Stimulated activated naive CD8-positive, alpha-beta T cell treated with anti-CD3 and anti-CD28 coated beads, Interleukin-15, Interleukin-2, amounts not matched to agents 100 ng/mL and 50 ng/mL, for 24 hours (primary cell): ENCODE measurements around the gene CDKN2D.
"Not testable (repeated sequence)": the region's sequence is repeated elsewhere in the genome, so short reads cannot be mapped to it uniquely, and the experiment has no call there.

Source experiments
- H3K27ac Mint-ChIP-seq: one replicate; pipeline ENCODE4 v1.8.0; 2021; ENCODE audit warnings: mild to moderate bottlenecking, mixed read lengths
- H3K27me3 Mint-ChIP-seq: one replicate; pipeline ENCODE4 v1.8.0; 2021; ENCODE audit warnings: mixed read lengths
- H3K36me3 Mint-ChIP-seq: one replicate; pipeline ENCODE4 v1.8.0; 2021; ENCODE audit warnings: low read depth, mixed read lengths
- H3K4me1 Mint-ChIP-seq: one replicate; pipeline ENCODE4 v1.8.0; 2021; ENCODE audit warnings: low read depth, mixed read lengths
- H3K4me3 Mint-ChIP-seq: one replicate; pipeline ENCODE4 v1.8.0; 2021; ENCODE audit warnings: mild to moderate bottlenecking, mixed read lengths
- H3K9me3 Mint-ChIP-seq: one replicate; pipeline ENCODE4 v1.8.0; 2021; ENCODE audit warnings: mixed read lengths

The CDKN2D gene

DNA sequence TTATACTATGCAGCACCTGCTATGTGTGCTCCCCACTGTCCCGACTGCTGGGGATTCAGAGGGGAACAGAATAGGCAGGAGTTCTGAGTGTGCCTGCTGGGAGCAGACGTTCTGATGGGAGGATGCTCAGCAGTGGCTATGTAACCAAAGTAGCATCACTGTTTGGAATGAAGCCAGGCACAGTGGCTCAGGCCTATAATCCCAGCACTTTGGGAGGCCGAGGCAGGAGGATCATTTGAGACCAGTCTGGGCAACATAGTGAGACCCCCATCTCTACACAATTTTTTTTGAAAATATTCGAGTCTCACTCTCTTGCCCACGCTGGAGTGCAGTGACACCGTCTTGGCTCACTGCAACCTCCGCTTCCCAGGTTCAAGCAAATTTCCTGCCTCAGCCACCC, 19.0 kb downstream of the CDKN2D start:
- no peaks in the 10 kb centered on the region for H3K27me3 Mint-ChIP-seq
- H3K4me1 Mint-ChIP-seq, result peaks cover 44% of the 10 kb centered on the region
- no peak overlapping the region for H3K27ac Mint-ChIP-seq
- H3K36me3 Mint-ChIP-seq, result peaks cover 40% of the 10 kb centered on the region
- H3K9me3 Mint-ChIP-seq, result no peaks in the 10 kb centered on the region
- H3K4me3 Mint-ChIP-seq, result no peak overlapping the region

DNA sequence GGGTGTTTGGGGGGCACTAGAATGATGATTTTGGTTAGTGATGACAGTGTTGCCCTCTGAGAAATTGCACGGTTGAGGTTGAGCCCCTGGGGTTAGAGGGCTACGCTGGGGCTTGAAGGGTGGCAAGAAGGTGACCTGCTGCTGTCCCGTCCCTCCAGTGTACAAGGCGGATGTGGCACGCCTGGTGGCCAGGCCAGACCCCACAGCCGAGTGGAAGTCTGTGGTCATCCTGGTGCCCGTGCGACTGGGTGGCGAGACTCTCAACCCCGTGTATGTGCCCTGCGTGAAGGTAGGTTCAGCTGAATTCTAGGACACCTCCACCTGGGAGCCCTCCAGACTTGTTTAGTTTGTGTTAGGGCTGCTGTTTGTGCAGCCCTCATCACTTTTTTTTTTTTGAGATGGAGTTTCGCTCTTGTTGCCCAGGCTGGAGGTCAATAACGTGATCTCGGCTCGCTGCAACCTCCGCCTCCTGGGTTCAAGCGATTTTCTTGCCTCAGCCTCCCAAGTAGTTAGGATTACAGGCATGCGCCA, 20.0 kb downstream of the CDKN2D start:
- no peak overlapping the region for H3K4me3 Mint-ChIP-seq
- peaks cover 40% of the 10 kb centered on the region for H3K4me1 Mint-ChIP-seq
- no peak overlapping the region for H3K27ac Mint-ChIP-seq

DNA sequence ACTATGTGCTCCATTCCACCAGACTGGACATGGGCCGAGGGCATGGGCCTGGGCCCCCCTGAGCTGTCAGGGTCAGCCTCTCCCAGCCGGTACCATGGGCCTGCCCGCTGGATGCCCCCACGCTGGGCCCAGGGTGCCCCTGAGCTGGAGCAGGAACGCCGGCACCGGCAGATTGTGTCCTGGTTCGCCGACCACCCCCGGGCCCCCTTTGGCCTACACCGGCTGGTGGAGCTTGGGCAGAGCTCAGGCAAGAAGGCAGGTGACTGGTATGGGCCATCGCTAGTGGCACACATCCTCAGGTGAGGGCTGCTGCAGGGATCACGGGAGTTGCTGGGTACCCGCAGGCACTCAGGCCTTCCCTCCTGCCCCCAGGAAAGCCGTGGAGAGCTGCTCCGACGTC, 22.0 kb downstream of the CDKN2D start:
- Mint-ChIP-seq H3K27ac (no peak overlapping the region), H3K36me3 (peaks cover 12% of the 10 kb centered on the region)

More for the DNA sequence above, 20.0 kb downstream of the CDKN2D start:
- H3K9me3 Mint-ChIP-seq, result no peaks in the 10 kb centered on the region
- H3K27me3 Mint-ChIP-seq, result no peaks in the 10 kb centered on the region
- peaks cover 31% of the 10 kb centered on the region for H3K36me3 Mint-ChIP-seq

DNA sequence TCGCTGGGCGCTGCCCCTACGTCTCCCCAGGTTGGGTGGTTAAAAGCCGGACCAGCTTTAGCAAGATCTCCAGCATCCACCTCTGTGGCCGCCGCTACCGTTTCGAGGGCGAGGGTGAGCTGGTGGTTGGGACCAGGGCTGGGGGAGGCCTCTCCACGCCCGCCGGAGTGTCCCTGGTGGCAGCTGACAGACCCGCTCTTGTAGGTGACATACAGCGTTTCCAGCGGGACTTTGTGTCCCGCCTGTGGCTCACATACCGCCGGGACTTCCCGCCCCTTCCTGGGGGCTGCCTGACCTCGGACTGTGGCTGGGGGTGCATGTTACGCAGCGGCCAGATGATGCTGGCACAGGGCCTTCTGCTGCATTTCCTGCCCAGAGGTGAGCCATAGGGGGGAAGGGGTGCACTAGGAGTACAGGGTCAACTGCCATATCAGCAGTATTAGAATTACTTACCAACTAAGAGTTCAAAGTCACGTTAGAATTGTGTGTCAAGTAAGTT, 24.0 kb downstream of the CDKN2D start:
- Mint-ChIP-seq H3K27ac (peak overlapping the region; percentile 62), H3K9me3 (no peaks in the 10 kb centered on the region), H3K4me1 (peaks cover 10% of the 10 kb centered on the region), H3K36me3 (peaks cover 9% of the 10 kb centered on the region), H3K27me3 (peaks cover 4% of the 10 kb centered on the region), H3K4me3 (peak overlapping the region; percentile 87)

More for the DNA sequence above, 22.0 kb downstream of the CDKN2D start:
- H3K27me3 Mint-ChIP-seq, result no peaks in the 10 kb centered on the region
- no peak overlapping the region for H3K4me3 Mint-ChIP-seq
- H3K9me3 Mint-ChIP-seq, result no peaks in the 10 kb centered on the region
- peaks cover 20% of the 10 kb centered on the region for H3K4me1 Mint-ChIP-seq

DNA sequence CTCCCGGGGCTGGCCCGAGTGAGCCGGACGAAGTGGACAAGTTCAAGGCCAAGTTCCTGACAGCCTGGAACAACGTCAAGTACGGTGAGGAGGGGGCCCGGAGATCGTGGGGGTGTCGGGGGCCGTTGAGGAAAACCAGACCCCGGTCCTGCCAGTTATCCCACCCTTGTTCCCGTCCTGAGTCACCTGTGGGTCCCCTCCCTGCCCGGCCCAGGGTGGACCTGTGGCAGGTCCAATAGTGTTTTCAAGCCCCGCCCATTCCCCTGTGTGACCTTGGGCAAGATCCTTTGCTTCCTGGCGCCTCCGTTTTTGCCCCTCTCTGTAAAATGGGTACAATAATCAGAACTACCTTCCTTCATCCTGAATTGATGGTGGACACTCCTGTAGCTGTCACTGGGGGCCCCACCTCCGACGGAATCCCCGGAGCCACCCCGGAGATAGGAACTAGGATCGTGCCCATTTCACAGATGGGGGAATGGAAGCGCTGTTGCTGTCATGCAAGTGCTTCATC, 24.5 kb downstream of the CDKN2D start:
- Mint-ChIP-seq H3K9me3 (no peaks in the 10 kb centered on the region), H3K27ac (peak overlapping the region; percentile 62), H3K36me3 (peaks cover 9% of the 10 kb centered on the region), H3K4me3 (peak overlapping the region; percentile 87), H3K4me1 (peaks cover 10% of the 10 kb centered on the region), H3K27me3 (peaks cover 6% of the 10 kb centered on the region)

DNA sequence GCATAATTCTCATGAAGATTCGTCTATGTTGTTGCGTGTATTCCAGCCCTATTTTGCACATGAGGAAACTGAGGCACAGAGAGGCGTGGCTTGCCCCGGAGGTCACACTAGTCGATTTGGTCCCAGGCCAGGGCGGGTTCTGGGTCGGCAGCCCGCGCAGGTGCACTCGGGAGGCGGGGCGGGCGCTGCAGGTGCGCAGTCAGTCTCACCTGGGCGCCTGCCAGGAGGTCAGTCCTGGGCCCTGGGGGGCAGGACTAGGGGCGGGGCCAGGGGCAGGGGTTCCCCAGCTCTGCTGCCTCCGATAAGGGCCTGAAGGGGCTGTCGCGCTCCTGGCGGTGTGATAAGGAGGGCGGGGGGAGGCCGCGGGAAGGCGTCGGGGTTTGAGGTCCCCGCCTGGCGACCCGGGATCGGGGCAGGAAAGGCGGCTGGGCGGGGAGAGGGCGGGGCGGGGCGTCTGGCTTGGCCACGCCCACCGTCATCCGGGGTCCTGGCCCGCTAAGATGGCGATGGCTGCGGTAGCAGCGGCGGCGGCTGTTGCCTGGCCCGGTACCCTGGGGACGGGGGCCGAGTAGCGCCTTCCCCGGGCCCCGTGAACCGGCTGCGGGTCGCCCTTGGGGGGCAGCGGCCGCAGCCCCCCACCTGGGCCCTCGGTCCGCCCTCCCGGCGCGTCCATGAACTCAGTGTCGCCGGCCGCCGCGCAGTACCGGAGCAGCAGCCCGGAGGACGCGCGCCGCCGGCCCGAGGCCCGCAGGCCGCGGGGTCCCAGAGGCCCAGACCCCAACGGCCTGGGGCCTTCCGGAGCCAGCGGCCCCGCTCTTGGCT, 25.1 kb downstream of the CDKN2D start, which contains the start of gene ATG4D:
ATG4D (plus strand) TSS at position 485 of the 822 bp plus-strand sequence; CDS start at position 672, 187 bp downstream.
- H3K4me3 Mint-ChIP-seq, result peak within 1 kb of the TSS; percentile 87
- peaks cover 10% of the 10 kb centered on the region for H3K4me1 Mint-ChIP-seq
- peaks cover 9% of the 10 kb centered on the region for H3K27me3 Mint-ChIP-seq
- peak within 1 kb of the TSS; percentile 62 for H3K27ac Mint-ChIP-seq
- H3K36me3 Mint-ChIP-seq, result peaks cover 3% of the 10 kb centered on the region
- no peaks in the 10 kb centered on the region for H3K9me3 Mint-ChIP-seq

DNA sequence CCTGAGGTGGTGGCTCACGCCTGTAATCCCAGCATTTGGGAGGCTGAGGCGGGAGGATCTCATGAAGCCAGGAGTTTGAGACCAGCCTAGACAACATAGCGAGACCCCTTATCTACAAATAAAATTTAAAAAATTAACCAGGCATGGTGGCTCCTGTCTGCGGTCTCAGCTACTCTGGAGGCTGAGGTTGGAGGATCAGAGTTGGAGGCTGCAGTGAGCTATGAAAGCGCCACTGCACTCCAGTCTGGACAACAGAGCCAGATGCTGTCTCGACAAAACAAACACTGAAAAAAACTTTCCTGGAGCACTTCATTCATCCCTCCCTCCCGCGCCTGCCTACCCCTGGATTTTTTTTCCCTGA, 25.7 kb downstream of the CDKN2D start:
- H3K27me3 Mint-ChIP-seq, result peaks cover 13% of the 10 kb centered on the region
- H3K36me3 Mint-ChIP-seq, result no peaks in the 10 kb centered on the region
- peak overlapping the region; percentile 45 for H3K27ac Mint-ChIP-seq
- H3K4me1 Mint-ChIP-seq, result peaks cover 10% of the 10 kb centered on the region
- no peaks in the 10 kb centered on the region for H3K9me3 Mint-ChIP-seq
- H3K4me3 Mint-ChIP-seq, result peak overlapping the region; percentile 78

DNA sequence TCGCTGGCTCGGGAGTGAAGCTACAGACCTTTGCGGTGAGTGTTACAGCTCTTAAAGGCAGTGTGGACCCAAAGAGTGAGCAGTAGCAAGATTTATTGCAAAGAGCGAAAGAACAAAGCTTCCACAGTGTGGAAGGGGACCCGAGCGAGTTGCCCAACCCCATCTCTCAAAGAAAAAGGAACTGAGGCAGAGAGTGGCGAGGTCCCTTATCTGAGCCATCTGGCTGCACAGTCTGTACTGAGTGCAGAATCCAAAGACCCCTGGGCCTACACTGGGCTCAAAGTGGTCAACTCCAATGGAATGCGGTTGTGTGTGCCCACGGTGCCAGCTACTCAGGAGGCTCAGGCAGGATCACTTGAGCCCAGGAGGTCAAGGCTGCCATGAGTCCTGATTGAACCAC, 29.8 kb downstream of the CDKN2D start:
- not testable (repeated sequence) for H3K27ac Mint-ChIP-seq

DNA sequence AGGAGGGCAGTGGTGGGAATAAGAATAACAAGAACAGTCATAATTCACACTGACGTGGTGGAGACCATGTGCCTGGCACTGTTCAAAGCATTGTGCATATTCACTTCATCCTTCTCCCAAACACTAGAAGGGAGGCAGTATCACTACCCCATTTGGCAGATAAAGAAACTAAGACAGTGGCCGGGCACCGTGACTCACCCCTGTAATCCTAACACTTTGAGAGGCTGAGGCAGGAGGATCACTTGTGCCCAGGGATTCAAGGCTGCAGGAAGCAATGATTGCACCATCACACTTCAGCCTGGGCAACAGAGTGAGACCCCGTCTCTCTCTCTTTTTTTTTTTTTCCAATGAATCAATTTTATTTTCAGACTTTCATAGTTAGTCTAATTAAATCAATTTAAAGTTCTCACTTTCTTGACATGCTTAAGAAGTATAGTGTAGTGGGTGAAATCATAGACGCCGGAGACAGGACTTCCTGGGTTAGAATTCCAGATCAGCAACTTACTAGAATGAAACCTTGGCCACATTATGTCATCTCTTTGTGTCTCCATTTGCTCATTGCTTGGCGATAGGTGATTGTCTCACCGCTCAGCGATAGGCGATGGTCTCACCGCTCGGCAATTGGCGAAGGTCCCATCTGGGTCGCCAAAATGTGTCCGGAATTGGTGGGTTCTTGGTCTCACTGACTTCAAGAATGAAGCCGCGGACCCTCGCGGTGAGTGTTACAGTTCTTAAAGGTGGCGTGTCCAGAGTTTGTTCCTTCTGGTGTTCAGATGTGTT, 30.4 kb downstream of the CDKN2D start:
- Mint-ChIP-seq H3K4me3 (no peak overlapping the region), H3K27ac (no peak overlapping the region)

More for the DNA sequence above, 29.8 kb downstream of the CDKN2D start:
- peaks cover 16% of the 10 kb centered on the region for H3K27me3 Mint-ChIP-seq
- not testable (repeated sequence) for H3K4me3 Mint-ChIP-seq, H3K4me1 Mint-ChIP-seq, H3K36me3 Mint-ChIP-seq, H3K9me3 Mint-ChIP-seq

DNA sequence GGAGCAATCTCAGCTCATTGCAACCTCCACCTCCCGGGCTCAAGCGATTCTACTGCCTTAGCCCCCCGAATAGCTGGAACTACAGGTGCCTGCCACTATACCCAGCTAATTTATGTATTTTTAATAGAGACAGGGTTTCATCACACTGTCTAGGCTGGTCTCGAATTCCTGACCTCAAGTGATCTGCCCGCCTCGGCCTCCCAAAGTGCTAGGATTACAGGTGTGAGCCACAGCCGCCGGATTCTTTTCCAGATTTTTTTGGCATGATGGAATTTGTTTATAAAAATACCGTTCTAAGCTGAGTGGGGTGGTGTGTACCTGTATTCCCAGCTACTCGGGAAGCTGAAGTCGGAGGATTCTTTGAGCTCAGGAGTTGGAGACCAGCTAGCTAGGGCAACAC, 31.1 kb downstream of the CDKN2D start:
- Mint-ChIP-seq H3K36me3 (no peaks in the 10 kb centered on the region), H3K27ac (no peak overlapping the region), H3K4me3 (no peak overlapping the region), H3K9me3 (no peaks in the 10 kb centered on the region), H3K27me3 (peaks cover 16% of the 10 kb centered on the region), H3K4me1 (no peaks in the 10 kb centered on the region)

More for the DNA sequence above, 30.4 kb downstream of the CDKN2D start:
- Mint-ChIP-seq H3K27me3 (peaks cover 16% of the 10 kb centered on the region), H3K4me1 (no peaks in the 10 kb centered on the region), H3K36me3 (no peaks in the 10 kb centered on the region), H3K9me3 (no peaks in the 10 kb centered on the region)

DNA sequence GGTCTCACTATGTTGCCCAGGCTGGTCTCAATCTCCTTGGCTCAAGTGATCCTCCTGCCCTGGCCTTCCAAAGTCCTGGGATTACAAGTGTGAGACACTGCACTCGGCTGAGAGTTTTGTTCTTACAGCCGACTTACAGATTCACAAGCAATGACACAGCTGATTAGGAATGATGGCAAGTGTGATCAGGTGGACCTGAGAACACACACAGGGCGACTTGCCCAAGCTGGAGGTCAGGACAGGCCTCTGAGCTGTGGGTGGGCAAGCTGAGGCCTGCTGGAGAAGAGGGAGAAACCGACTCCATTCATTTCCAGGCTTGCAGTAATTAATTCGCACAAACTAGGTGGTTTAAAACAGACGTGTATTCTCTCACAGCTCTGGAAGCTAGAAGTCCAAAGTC, 33.2 kb downstream of the CDKN2D start:
- no peaks in the 10 kb centered on the region for H3K4me1 Mint-ChIP-seq
- H3K36me3 Mint-ChIP-seq, result no peaks in the 10 kb centered on the region
- no peak overlapping the region for H3K4me3 Mint-ChIP-seq
- H3K27ac Mint-ChIP-seq, result no peak overlapping the region
- H3K9me3 Mint-ChIP-seq, result no peaks in the 10 kb centered on the region
- peaks cover 16% of the 10 kb centered on the region for H3K27me3 Mint-ChIP-seq

DNA sequence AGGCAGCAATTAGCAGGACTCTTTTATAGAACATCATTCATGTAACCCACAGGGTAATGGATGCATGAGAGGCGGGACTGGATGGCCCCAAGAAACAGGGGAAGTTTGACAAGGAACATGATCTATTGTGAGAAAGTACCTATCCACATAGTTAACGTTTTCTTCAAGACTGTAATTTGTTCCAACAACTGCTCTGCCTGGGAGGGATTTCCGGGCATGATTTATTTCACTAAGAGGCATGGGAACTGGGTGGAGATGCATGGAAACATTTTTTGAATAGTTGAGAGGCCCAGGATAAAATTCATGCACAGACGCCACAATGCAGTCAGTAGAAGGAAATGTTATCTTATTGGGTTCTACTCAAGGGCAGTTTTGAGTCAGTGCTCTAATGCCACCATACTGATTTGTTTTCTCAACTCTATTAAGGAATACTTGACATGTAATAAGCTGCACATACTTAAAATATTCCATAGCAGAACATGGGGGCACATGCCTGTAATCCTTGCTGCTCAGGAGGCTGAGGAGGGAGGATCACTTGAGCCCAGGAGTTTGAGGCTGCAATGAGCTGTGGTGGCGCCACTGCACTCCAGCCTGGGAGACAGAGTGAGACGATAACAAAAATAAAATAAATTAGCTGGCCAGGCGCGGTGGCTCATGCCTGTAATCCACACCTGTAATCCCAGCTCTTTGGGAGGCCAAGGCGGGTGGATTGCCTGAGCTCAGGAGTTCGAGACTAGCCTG, 35.0 kb downstream of the CDKN2D start:
- H3K36me3 Mint-ChIP-seq, result no peaks in the 10 kb centered on the region
- no peak overlapping the region for H3K27ac Mint-ChIP-seq
- no peaks in the 10 kb centered on the region for H3K9me3 Mint-ChIP-seq
- H3K27me3 Mint-ChIP-seq, result peaks cover 9% of the 10 kb centered on the region
- no peak overlapping the region for H3K4me3 Mint-ChIP-seq
- H3K4me1 Mint-ChIP-seq, result no peaks in the 10 kb centered on the region

DNA sequence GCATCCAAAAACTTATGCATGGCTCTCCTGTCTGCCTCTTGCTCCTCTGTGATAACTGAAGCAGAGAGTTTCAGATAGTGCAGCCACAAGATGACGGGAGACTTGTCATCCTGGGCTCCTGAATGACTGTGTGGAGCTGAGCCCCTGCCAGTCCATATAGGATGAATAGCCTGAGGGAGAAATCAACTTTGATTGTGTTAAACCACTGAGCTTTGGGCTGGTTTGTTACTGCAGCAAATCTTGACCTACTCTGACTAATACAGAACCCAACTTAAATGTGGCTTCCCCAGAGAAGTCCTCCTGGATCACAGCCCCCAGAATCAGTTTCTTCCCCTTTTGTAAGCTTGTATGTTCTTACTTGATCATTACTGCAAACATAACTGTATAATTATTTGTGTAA, 36.3 kb downstream of the CDKN2D start:
- H3K27me3 Mint-ChIP-seq, result peaks cover 3% of the 10 kb centered on the region
- no peak overlapping the region for H3K27ac Mint-ChIP-seq
- H3K4me1 Mint-ChIP-seq, result no peaks in the 10 kb centered on the region

DNA sequence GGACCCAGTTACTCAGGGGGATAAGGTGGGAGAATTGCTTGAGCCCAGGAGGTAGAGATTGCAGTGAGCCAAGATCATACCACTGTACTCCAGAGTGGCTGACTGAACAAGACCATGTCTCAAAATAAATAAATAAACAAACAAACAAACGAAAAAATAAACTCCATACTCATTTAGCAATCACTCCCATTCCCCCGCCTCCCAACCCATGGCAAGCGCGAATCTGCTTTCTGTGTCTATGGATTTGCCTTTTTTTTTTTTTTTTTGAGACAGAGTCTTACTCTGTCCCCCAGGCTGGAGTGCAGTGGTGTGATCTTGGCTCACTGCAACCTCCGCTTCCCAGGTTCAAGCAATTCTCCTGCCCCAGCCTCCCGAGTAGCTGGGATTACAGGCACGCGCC, 41.9 kb downstream of the CDKN2D start:
- H3K4me3 Mint-ChIP-seq, H3K36me3 Mint-ChIP-seq, H3K4me1 Mint-ChIP-seq, H3K27me3 Mint-ChIP-seq, H3K9me3 Mint-ChIP-seq, H3K27ac Mint-ChIP-seq: not testable (repeated sequence)

More for the DNA sequence above, 36.3 kb downstream of the CDKN2D start:
- H3K9me3 Mint-ChIP-seq, result no peaks in the 10 kb centered on the region
- H3K4me3 Mint-ChIP-seq, result no peak overlapping the region
- no peaks in the 10 kb centered on the region for H3K36me3 Mint-ChIP-seq
